KMS-11 (cell line): ENCODE data around the gene PRDM1.

Experiments
- H2AFZ ChIP-seq: fragments of 200-600 bp; sonication (generic); 2 replicates; pipeline ENCODE4 v1.6.1; 2016; ENCODE audit warnings: antibody characterized with exemption, mixed run types, low read depth
- H3K27ac ChIP-seq: fragments of 200-600 bp; sonication (generic); 2 replicates; pipeline ENCODE4 v1.6.1; 2016; ENCODE audit warnings: mild to moderate bottlenecking, mixed run types
- H3K27me3 ChIP-seq: fragments of 200-600 bp; sonication (generic); 2 replicates; pipeline ENCODE4 v1.6.1; 2017; ENCODE audit warnings: mild to moderate bottlenecking, low read depth, mixed run types, moderate library complexity; ENCODE audit not compliant: insufficient read depth
- H3K36me3 ChIP-seq: fragments of 200-600 bp; sonication (generic); 2 replicates; pipeline ENCODE4 v1.6.1; 2017; ENCODE audit warnings: mild to moderate bottlenecking, mixed run types; ENCODE audit not compliant: insufficient read depth
- H3K4me1 ChIP-seq: fragments of 200-600 bp; sonication (generic); 2 replicates; pipeline ENCODE4 v1.6.1; 2016; ENCODE audit warnings: mild to moderate bottlenecking, low read depth, mixed run types; ENCODE audit not compliant: poor library complexity, severe bottlenecking
- H3K4me2 ChIP-seq: fragments of 200-600 bp; sonication (generic); 2 replicates; pipeline ENCODE4 v1.7.0; 2016; ENCODE audit warnings: mild to moderate bottlenecking, mixed run types
- H3K4me3 ChIP-seq: fragments of 200-600 bp; sonication (generic); IDR thresholded peaks from 2 replicates; pipeline ENCODE4 v1.6.1; 2017; ENCODE audit warnings: low read depth, low read length, mixed read lengths; ENCODE audit not compliant: insufficient read depth
- H3K79me2 ChIP-seq: fragments of 200-600 bp; sonication (generic); 2 replicates; pipeline ENCODE4 v1.6.1; 2016; ENCODE audit warnings: low read depth, mixed run types; ENCODE audit not compliant: insufficient read depth
- H3K9ac ChIP-seq: fragments of 200-600 bp; sonication (generic); 2 replicates; pipeline ENCODE4 v1.6.1; 2016; ENCODE audit warnings: mild to moderate bottlenecking, mixed run types
- H4K20me1 ChIP-seq: fragments of 200-600 bp; sonication (generic); 2 replicates; pipeline ENCODE4 v1.6.1; 2016; ENCODE audit warnings: mild to moderate bottlenecking, mixed run types; ENCODE audit not compliant: insufficient read depth
- CTCF ChIP-seq: fragments of 200-600 bp; sonication (generic); conservative IDR thresholded peaks from 2 replicates; pipeline ENCODE4 v1.6.1; 2017; ENCODE audit warnings: low read depth, mild to moderate bottlenecking, antibody characterized with exemption, low read length, moderate library complexity, mixed read lengths

PRDM1 gene

GRCh38 chr6:106045077-106045476 lies 41.1 kb upstream of the PRDM1 start:
- H3K4me1 ChIP-seq: peaks cover 43% of the 10 kb centered on the region
- H3K27ac ChIP-seq: no peak overlapping the region
- no peaks in the 10 kb centered on the region for H3K36me3 ChIP-seq
- TF ChIP-seq CTCF: no peak
- no peak overlapping the region for H3K9ac ChIP-seq
- H3K4me3 ChIP-seq: no peak overlapping the region
- no peak overlapping the region for H3K4me2 ChIP-seq
- H3K79me2 ChIP-seq: peaks cover 20% of the 10 kb centered on the region
- H4K20me1 ChIP-seq: no peaks in the 10 kb centered on the region
- H3K27me3 ChIP-seq: no peaks in the 10 kb centered on the region
- no peak overlapping the region for H2AFZ ChIP-seq

DNA sequence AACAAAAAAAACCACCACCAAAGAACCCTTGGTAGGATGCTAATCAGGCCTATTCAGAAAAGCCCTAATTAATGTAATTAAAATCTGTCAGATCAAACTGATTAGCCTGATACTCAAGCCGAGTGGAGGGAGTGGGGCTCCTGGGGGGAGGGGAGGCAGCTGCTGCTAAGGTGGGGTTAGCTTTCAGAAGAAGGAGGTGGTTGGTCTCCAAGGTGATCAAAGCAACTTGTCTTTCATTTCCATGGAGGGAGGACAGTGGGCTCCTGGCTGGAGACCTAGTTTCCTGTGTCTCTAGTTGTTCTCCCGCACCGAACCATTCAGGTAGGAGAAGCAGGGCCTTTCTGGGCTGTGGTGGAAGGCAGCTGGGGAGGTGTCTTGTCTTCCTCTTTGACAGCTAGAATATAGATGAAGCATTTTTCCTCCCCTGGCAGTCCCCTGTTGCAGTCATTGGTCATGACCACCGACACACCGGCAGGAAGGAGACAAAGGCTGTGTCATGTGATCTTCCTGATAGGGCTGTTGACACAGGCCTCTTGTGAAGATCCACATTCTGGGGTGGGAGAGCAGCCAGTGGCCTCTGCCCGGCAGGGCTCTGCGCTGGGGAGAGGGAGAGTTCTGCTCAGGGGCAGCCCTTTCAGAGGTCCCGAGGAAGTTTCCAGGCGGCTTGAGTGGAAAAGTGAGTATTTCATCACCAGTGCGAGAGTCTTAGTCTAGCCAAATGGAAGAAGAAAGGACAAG lies 39.9 kb upstream of the PRDM1 start:
- H3K27ac ChIP-seq: no peak overlapping the region
- H3K27me3 ChIP-seq: no peaks in the 10 kb centered on the region
- H3K36me3 ChIP-seq: no peaks in the 10 kb centered on the region
- H3K9ac ChIP-seq: no peak overlapping the region
- no peak overlapping the region for H3K4me3 ChIP-seq
- H3K4me2 ChIP-seq: no peak overlapping the region
- no peaks in the 10 kb centered on the region for H4K20me1 ChIP-seq
- no peak overlapping the region for H2AFZ ChIP-seq
- peaks cover 19% of the 10 kb centered on the region for H3K79me2 ChIP-seq
- no peak for TF ChIP-seq CTCF
- peaks cover 43% of the 10 kb centered on the region for H3K4me1 ChIP-seq

DNA sequence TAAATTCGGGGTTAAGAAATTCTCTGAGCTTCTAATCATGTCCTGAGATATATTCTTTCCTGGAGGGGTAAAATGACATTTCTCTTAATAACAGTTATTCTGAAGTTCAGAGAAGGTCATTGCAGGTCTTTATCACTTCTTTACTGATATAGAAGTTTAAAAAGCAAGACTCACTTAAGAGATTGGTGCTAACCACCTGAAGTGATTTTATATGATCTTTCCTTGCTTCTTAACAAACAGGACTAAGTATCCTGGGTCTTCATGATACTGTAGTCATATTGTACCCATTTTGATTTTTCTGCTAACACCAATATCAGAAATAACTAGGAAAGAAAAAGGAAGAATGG lies 39.3 kb upstream of the PRDM1 start:
- H3K79me2 ChIP-seq: peaks cover 19% of the 10 kb centered on the region
- no peaks in the 10 kb centered on the region for H3K27me3 ChIP-seq
- H3K4me2 ChIP-seq: no peak overlapping the region
- no peak overlapping the region for H3K9ac ChIP-seq
- H4K20me1 ChIP-seq: no peaks in the 10 kb centered on the region
- H3K4me1 ChIP-seq: peaks cover 43% of the 10 kb centered on the region
- H3K4me3 ChIP-seq: no peak overlapping the region
- no peak for TF ChIP-seq CTCF
- no peak overlapping the region; the same call in 1 of the 2 replicates for H3K27ac ChIP-seq
- H2AFZ ChIP-seq: no peak overlapping the region
- H3K36me3 ChIP-seq: no peaks in the 10 kb centered on the region

GRCh38 chr6:106048336-106048735 lies 37.8 kb upstream of the PRDM1 start:
- no peak overlapping the region for H3K4me3 ChIP-seq
- no peak for TF ChIP-seq CTCF
- peaks cover 24% of the 10 kb centered on the region for H3K79me2 ChIP-seq
- no peak overlapping the region for H3K4me2 ChIP-seq
- peaks cover 43% of the 10 kb centered on the region for H3K4me1 ChIP-seq
- H3K9ac ChIP-seq: no peak overlapping the region
- no peaks in the 10 kb centered on the region for H3K36me3 ChIP-seq
- H2AFZ ChIP-seq: no peak overlapping the region
- H3K27me3 ChIP-seq: no peaks in the 10 kb centered on the region
- no peak overlapping the region for H3K27ac ChIP-seq
- no peaks in the 10 kb centered on the region for H4K20me1 ChIP-seq
